ENCODE results near the gene ZNF552.
A peak's percentile ranks its signal among the peaks of the same experiment; 100 is the strongest.
"Not testable (repeated sequence)": the region's sequence is repeated elsewhere in the genome, so short reads cannot be mapped to it uniquely, and the experiment has no call there.

ZNF552 gene

GRCh38 chr19:57818378-57818777 lies 3.7 kb upstream of the ZNF552 start:
- DNase-seq (ENCODE audit: low read depth) = no peak

DNA sequence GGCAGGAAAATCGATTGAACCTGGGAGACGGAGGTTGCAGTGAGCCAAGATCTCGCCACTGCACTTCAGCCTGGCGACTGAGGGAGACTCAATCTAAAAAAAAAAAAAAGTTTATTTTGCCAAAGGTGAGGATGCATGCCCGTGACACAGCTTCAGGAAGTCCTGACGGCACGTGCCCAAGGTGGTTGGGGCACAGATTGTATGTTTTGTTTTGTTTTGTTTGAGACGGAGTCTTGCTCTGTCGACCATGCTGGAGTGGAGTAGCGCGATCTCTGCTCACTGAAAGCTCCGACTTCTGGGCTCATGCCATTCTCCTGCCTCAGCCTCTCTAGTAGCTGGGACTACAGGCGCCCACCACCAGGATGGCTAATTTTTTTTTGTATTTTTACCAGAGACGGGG lies 3.3 kb upstream of the ZNF552 start:
- no peak for DNase-seq (ENCODE audit: low read depth)

GRCh38 chr19:57816652-57817051 lies 1.9 kb upstream of the ZNF552 start:
- DNase-seq (ENCODE audit: low read depth) = no peak

DNA sequence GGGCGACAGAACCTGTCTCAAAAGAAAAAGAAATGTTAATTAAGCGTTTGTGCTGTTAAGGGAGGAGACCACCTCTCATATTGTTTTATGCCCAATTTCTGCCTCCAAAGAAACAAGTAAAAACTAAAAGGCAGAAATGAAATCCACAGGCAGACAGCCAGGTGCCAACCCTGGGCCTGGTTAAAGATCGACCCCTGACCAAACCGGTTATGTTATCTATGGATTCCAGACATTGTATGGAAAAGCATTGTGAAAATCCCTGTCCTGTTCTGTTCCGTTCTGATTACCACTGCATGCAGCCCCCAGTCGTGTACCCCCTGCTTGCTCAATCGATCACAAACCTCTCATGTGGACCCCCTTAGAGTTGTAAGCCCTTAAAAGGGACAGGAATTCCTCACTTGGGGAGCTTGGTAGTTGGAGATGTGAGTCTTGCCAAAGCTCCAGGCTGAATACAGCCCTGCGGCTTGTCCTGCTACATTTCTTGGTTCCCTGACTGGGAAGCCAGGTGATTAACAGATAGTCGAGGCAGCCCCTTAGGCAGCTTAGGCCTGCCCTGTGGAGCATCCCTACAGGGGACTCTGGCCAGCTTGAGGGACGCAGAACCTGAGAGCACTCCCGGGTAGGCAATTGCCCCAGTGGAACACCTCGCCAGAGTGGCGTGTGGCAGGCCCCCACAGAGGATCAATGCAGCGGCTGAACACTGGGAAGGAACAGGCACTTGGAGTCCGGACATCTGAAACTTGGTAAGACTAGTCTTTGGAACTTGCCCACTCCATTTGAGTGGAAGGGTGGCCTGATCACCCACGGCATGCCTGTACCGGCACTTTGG lies 748 bp upstream of the ZNF552 start:
- no peak for DNase-seq (ENCODE audit: low read depth)

DNA sequence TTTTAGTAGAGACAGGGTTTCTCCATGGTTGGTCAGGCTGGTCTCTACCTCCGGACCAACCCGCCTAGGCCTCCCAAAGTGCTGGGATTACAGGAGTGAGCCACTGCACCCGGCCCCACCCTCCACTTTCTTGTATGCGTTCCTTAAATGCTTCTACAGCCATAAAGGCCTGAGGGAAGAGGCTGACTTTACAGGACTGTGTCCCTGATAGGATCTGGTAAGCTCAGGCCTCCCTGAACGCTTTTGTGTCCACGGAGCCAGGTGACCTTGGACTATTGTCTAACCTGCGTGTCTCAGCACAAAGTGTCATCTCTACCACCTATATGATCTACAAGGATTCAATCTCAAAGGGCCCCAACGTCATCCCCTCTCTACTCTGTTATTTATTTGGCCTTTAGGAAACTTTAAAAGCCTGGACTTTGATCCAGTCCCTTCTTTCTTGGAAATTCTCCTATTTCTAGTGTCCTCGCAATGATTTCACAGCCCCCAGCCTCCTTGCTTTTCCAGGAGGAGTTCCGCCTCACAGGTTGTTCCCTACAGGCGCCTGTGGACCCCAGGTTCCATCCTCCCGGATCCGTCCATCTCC lies 701 bp downstream of the ZNF552 start:
- DNase-seq (ENCODE audit: low read depth) = no peak

DNA sequence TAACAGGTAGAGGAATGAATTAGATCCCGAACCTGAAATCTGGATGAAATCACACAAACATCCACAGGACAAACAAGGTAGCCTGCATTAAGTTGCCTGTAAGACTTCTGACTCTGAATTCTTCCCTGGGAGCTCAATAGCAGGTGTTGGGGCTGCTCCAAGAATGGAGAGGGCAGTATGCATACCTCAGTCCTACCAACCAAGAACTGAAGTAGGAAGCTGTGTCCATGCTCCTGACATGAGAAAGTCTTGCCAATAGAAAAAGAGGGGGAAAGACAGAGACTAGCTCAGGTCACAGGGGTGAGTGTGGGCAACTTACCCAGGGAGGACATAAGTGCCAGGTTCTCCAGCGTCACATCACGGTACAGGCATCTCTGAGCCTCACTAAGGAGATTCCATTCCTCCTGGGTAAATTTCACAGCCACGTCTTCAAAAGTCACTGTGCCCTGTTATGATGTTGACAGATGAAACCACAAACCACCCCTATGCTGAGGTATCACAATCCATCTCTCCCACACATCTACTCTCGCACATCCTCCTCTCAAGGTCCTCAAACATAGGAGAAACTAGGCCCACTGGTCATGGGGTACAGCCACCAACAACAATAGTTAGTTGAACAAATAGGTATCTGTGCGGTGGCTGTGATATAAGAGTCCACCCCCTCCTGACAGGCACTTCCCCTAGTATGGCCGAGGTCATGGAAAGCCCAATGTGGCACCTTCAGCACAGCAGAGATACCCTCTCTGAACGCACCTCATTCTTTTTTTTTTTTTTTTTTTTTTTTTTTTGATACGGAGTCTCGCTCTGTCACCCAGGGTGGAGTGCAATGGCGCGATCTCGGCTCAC lies 1.5 kb downstream of the ZNF552 start:
- not testable (repeated sequence) for DNase-seq (ENCODE audit: low read depth)

DNA sequence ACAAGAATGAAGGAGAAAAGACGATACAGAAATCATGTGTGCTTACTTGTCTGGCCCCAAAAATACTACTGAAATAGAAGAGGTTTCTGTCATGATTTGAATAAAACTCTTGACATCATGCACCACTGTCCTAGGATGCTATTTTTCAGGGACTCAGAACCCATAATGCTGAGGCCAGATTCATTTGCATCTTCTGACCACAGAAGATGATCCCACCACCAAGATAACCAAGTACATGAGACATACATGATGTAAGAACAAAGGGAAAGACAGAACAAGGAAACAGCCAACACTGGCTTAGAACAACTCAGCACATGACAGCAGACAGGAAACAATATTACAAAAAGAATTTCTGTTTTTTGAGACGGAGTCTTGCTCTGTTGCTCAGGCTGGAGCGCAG lies 2.5 kb downstream of the ZNF552 start:
- DNase-seq (ENCODE audit: low read depth) = no peak

DNA sequence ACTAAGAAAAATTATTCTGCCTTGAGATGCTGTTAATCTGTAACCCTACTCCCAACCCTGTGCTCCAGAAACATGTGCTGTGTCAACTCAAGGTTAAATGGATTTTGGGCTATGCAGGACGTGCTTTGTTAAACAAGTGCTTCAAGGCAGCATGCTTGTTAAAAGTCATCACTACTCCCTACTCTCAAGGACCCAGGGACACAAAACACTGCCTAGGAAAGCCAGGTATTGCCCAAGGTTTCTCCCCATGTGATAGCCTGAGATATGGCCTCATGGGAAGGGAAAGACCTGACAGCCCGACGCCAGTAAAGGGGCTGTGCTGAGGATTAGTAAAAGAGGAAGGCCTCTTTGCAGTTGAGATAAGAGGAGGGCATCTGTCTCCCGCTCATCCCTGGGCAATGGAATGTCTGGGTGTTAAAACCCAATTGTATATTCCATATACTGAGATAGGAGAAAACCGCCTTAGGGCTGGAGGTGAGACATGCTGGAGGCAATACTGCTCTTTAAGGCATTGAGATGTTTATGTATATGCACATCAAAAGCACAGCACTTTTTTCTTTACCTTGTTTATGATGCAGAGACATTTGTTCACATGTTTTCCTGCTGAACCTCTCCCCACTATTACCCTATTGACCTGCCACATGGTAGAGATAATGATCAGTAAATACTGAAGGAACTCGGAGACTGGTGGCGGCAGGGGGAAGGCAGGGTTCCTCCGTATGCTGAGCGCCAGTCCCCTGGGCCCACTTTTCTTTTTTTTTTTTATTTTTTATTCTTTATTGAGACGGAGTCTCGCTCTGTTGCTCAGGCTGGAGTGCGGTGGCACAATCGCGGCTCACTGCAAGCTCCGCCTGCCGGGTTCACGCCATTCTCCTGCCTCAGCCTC lies 4.1 kb downstream of the ZNF552 start:
- not testable (repeated sequence) for DNase-seq (ENCODE audit: low read depth)

GRCh38 chr19:57807541-57807940 lies 7.2 kb downstream of the ZNF552 start:
- no peak for DNase-seq (ENCODE audit: low read depth)

DNA sequence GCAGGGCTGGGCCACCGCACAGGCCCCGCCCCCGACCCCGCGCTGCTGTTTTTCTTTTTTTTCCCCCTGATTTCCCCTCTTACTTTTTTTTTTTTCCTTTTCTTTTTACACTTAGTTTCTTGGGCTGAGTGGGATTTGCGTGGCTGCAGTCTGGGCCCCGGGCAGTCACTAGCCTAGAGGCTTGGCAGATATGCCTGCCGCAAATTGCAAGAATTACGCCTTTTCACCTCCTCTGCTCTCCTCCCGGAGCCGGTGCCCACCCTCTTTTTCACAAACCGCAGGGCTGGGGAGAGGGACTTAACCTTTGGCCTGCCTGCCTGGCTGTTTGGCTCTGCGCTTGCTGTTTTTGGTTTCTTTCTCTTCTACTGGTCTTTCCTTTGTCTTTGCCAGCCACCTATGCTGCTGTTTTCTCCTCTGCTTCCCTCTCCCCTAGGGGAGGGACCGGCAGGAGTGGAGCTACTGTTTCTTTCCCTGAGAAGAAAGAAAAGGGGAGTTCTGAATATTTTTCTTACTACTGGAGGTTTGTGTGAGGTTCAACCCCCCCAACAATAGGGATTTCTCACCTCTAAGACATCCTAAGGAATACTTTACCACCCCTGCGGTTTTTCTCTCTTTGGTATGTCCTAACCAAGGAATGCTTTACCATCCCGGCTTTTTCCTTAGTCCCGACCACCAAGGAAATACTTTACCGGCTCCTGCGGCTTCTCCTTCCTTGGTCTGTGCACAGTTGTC lies 11.0 kb downstream of the ZNF552 start:
- peak; percentile 38 for DNase-seq (ENCODE audit: low read depth)

DNA sequence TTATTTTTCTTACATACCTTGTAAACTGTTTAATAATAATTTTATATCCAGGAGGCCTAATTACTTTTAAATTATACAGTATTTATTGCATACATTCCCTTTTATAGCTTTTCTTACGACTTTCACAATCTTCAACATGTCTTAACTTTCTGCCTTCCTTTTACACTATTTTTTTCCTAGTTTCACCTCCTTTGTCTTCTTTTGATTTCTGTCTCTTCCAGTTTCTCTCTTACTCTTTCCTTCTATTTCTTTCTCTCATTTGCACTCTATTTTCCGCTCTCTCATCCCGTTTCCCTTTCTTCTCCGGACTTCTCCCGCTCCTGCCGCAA lies 11.5 kb downstream of the ZNF552 start:
- no peak for DNase-seq (ENCODE audit: low read depth)

DNA sequence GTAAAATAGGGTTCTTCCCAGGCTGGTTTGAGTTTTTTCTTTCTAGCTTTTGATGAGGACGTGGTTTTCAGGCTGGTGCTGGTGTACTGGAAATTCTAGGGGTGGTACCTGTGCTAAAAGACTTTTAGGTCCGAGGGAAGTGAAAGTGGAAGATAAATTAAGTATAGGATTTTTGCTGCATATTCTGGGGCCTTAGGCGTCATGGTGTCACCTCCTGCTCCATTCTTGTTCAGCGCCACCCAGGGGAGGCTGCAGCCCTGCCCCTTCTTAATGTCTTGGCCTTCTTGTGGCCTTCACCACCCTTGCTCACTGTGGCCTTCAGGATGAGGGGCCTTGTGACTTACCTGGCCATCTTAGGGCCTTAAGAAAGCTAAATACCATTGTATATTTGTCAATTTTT lies 12.4 kb downstream of the ZNF552 start:
- DNase-seq (ENCODE audit: low read depth) = no peak

- DNase-seq (ENCODE audit: low read depth) = no peak
Measured at GRCh38 chr19:57800696-57801095, 14.0 kb downstream of the ZNF552 start.

GRCh38 chr19:57796580-57796979 lies 18.1 kb downstream of the ZNF552 start:
- DNase-seq (ENCODE audit: low read depth) = not testable (repeated sequence)

DNA sequence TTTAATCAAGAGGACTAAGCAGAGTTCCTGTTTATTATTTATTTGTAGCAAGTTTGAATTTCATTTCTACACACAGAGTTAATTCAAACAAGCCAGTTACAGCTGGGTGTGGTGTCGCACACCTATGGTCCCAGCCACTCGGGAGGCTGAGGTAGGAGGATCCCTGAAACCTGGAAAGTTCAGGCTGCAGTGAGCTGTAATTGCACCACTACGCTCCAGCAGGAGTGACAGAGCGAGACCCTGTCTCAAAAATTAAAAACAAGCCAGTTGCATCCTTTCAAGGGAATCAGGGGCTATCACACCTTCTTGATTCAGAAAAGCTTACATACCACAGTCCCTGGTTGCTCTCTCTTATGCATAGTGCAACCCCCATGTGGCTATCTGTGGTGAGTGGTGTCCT lies 25.4 kb downstream of the ZNF552 start:
- DNase-seq (ENCODE audit: low read depth) = no peak

DNA sequence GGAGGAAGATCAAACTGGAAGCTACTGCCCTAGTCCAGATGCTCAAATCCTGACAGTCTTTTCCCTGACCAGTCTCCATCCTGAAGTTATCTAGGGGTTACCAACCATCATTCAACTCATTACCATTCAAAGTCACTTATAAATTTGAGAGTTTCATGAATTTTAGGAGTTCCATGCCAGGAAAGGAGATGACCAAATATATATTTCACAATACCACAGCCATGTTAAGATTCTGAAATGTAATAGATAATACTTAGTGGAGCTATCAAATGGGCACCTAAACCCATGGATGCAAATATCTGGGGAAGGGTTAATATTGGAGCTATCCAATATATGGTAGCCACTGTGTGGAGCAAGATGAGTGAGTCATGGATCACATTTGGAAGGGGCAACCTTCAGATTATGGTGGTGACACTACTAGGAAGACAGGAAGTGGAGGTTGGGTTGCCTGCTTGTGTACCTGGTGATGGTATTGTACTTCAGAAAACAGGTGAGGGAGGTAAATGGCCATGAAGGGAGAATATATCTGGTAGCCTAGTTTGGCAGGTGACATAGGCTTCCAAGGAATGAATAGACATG lies 26.5 kb downstream of the ZNF552 start:
- DNase-seq (ENCODE audit: low read depth) = no peak

DNA sequence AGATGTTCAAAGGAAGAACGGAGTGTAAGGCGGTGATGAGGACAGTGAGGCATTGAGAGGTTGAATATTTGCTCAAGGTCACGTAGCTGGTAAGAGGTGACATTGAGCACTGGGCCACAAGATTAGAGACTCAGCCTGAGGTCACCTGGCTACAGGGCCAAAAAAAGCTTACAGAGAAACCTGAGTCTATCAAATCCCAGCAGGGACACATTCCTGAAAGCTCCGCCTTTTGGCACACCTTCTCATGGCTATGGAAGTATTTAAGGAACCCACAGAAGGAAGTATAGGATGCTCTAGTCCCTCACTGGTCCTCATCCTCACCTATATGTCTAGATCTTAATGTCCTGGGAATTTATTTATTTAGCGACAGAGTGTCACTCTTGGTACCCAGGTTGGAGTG lies 27.8 kb downstream of the ZNF552 start:
- DNase-seq (ENCODE audit: low read depth) = no peak

- no peak for DNase-seq (ENCODE audit: low read depth)
Measured at GRCh38 chr19:57786286-57786685, 28.4 kb downstream of the ZNF552 start.

DNA sequence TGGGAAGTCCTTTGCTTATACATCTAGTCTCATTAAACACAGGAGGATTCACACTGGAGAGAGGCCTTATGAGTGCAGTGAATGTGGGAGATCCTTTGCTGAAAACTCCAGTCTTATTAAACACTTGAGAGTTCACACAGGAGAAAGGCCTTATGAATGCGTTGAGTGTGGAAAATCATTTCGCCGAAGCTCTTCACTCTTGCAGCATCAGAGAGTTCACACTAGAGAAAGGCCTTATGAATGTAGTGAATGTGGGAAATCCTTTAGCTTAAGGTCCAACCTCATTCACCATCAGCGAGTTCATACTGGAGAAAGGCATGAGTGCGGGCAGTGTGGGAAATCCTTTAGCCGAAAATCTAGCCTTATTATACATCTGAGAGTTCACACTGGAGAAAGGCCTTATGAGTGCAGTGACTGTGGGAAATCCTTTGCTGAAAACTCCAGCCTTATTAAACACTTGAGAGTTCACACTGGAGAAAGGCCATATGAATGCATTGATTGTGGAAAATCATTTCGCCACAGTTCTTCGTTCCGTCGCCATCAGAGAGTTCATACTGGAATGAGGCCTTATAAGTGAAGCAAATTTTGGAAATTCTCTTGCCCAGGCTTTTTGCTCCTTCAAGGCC lies 35.4 kb downstream of the ZNF552 start:
- DNase-seq (ENCODE audit: low read depth) = no peak

DNA sequence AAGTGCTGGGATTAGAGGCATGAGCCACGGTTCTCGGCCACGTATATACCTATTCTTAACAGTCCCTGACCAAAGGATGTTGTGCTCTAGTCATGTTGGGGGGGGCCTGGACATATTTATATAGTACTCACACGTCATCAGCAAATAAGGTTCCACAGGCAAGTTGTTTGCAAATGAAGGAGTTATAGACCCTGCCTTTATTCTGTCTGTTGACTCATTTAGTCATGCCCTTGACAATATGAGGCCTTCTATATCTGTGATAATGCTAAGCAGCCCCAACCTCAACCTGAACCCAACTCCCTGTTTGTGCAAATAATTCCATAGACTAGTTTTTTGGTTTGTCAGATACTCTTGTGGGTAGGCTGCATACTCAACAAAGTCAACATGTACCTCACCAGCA lies 36.4 kb downstream of the ZNF552 start:
- no peak for DNase-seq (ENCODE audit: low read depth)
